ENCODE measurements around the gene MUC2.

MUC2 gene

DNA sequence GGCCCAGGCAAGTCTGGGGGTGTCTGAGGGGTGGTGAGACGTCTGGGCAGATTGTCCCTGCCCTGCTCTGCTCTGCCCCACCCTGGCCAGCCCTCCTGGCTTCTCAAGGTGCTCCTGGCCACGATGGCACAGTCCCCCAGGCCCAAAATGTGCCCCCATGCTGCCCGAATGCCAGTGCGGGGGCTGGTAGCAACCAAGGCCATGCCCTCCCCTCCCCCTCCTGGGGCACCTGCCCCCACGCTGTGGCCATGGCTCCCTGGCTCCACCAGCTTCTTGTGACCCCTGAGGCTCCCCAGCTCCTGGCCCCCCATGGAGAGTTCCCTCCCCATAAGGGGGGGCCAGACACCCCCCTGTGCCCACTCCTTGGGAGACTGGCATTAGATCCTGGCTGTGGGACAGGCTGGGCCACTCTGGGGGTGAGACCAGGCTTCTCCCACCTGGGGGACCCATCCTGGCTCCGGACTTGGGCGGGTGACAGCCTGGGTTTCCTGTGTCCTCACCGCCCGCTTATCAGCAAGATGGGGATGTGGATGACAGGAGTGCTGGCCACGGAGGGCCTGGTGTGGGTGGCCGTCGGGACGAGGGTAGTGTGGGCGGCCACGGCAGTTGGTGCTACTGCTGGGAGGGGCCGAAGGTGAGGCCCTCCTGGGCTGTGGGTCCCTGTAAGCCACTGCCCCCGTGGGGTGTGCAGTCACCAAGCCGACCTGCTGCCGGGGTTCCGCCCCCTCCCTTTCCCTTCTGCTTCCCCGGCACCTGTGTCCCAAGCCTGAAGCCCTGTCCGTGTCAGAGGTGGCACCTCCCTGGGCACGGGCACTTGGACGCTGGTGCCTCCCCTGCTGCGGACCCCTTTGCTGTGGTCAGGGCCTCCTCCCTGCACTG, 22.3 kb upstream of the MUC2 start:
- DNase-seq: no peak

GRCh38 chr11:1053121-1053901, 21.4 kb upstream of the MUC2 start:
- no peak for DNase-seq

GRCh38 chr11:1054143-1055108, 20.2 kb upstream of the MUC2 start:
- no peak for DNase-seq

GRCh38 chr11:1055109-1055703, 19.5 kb upstream of the MUC2 start:
- DNase-seq: no peak

GRCh38 chr11:1055990-1056771, 18.5 kb upstream of the MUC2 start:
- DNase-seq: no peak

DNA sequence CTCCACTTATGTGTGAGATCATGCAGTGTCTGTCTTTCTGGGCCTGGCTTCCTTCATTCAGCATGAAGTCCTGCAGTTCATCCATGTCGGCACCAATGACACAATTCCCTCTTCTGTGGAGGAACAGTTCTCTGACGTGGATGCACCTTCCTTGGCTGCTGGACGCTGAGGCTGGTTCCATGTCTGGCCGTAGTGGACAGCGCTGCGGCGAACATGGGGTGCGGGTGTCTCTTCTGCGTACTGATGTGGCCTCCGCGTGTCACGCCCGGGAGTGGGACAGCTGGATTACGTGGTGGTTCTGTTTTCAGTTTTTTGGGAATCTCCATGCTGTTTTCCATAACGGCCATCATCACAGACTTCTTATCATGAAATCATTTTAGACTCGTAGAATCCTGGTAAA, 16.9 kb upstream of the MUC2 start:
- DNase-seq: no peak

GRCh38 chr11:1059759-1060158, 14.9 kb upstream of the MUC2 start:
- DNase-seq: no peak

DNA sequence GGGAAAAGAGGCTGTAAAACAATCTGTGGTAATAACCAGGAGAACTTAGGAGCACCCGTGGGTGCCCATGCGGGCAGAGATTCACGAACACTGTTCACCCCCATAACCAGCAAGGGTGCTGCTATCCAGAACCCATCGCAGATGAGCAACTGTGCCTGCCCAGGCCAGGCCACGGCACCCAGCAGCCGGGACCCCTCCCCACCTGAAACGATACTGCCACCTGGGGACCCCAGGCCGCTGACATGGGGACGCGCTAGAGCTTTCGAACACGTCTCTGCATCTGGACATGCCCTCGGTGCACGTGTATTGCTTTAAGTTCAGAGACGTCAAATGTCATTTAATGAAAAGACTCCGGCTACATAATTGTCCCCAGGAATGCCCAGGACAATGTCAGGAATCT, 14.3 kb upstream of the MUC2 start:
- DNase-seq: no peak

DNA sequence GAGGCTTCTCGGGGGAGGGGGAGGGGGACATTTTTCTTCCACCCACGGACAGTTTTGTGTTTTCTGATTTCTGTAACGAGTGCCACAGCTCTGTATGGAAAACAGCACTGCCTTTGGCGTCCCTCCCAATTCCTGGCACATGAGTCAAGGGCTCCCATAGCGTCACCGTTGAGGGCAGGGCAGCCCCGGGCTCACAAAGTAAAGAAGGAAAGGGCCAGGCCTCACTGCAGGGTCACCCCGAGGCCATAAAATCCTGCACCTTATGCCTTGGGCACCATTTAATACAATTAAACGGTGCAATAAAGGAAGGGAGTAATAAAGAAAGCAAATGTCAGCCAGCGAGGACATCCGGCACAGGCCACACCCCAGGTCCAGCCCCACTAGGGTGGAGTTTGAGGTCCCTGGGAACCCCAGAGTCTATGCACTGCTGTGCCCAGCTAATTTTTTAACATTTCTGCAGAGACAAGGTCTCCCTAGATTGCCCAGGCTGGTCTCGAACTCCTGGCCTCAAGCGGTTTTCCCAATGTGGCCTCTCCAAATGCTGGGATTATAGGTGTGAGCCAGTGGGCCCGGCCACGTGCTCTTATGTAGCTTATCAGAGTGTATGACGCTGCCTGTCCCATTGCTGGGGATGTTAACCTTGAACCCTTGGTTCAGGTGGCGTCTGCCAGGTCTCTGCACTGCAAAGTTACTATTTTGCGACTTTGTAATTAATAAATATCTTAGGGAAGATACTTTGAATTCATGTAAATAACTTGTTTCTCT, 13.6 kb upstream of the MUC2 start:
- DNase-seq: no peak

DNA sequence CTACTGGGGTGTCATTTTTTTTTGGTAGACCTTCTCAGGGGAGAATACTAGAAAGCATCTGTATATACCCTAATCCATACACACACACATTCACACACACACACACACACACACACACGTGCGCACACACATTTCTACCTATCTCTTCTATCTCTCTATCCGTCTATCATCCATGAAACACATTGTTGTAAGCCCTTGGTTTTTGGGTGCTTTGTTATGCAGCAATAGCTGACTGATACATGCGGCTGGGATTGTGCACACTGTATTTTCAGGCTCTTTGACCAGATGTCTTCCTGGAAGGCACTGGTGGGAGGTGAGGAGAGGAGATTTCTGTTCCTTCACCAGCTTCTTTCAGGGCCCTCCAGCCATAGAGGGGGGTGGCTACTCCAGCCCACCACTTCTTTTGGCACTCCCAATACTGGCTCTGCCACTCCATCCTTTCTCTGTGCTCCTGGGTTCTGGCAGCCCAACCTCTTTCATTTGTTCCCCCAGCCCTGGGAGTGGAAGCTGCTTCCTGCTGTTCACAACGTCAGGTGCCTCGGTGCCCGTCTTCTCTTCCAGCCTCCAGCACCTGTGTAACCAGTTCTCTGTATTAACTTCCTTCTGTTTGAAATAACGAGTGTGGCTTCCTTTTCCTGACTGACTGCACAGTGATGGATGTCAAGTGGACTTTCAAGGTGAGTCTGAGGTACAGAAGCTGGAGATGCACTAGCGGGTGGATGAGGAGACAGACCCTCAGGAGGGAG, 12.4 kb upstream of the MUC2 start:
- DNase-seq: no peak

DNA sequence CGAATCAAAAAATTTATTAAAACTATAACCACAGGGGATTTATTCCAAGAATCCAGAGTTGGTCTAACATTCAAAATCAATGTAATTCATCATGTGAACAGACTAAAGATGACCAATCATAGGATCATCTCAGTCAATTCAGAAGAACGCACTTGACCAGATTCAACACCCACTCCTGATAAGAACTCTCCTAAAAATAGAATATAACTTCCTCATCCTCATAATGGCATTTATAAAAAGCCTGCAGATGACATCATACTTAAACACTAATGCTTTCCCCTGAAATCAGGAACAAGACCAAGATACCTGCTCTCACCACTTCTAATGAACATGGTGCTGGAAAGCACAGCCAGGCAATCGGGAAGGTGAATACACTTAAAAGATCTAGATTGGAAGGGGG, 10.5 kb upstream of the MUC2 start:
- DNase-seq: no peak

- no peak for DNase-seq
Observed at GRCh38 chr11:1067812-1068496, 6.7 kb upstream of the MUC2 start.

GRCh38 chr11:1069740-1070139, 4.9 kb upstream of the MUC2 start:
- DNase-seq: no peak

DNA sequence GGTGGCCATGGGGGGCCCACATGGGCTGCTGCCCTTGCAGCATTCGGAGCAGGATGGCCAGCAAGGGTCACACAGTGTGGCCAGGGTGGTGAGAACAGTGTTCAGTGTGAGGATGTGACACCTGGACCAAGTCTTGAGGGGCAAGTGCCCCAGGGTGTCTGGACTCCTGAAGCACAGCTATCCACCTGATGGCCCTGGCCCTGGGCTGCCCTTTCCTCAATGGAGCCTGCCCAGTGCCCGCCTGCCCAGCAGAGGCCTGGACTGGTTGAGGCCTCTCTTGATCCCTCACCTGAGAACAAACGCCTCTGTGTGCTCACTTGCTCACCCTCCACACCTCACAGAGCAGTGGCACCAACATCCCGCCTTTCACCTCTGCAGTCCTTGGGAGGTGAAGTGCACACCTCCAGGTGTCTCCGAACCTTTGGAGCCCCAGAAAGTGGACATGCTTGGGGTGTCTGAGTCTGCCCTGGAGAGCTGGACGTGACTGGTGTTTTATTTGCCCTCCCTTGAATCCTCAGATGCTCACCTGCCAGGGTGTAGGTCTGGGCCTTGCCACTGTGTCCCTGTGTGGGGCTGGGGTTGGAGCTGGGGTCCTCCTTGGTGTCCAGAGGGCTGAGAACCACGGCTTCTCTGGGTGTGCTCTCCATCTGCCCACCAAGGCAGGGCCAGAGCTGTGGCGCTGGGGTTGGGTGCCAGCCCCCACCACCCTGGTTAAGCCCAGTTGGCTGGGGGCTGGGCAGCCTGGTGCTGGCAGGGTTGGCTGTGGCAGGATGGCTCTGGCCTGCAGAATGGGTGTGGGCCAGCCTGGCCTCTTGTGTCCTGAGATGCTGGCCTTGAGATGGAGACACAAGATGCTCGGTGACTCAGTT, 3.8 kb upstream of the MUC2 start:
- no peak for DNase-seq

- DNase-seq: no peak
Observed at GRCh38 chr11:1071571-1072115, 3.0 kb upstream of the MUC2 start.

GRCh38 chr11:1072116-1072820, 2.4 kb upstream of the MUC2 start:
- DNase-seq: no peak

DNA sequence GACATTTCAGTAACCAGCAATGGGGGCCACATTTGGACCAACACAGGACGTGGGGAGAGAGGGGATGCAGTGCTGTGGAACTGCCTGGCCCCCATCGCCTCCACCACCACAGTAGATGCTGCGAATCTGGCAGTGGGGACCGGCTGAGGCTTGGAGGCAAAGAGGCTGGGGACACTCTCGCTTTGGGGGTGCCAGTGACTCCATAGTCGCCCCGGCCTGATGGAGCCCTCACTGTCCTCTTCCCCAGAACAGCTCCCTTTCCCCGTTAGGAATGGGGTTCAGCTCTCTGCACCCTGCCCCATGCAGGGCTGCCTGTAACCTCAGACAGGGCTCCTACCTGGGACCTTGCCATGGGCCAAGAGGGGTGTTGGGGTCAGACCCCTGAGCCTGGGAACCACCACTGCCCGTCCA, 1.8 kb upstream of the MUC2 start:
- no peak for DNase-seq
